Islet of Langerhans (tissue), 1 donor: ENCODE results near the gene DDX60.
A peak's percentile ranks its signal among the peaks of the same experiment; 100 is the strongest.

Experiments
- FAIRE-seq: peaks from one replicate; lab custom pipeline; 2011; peaks lifted over from hg19 to GRCh38; lab: Jason Lieb, UNC

DDX60 gene

DNA sequence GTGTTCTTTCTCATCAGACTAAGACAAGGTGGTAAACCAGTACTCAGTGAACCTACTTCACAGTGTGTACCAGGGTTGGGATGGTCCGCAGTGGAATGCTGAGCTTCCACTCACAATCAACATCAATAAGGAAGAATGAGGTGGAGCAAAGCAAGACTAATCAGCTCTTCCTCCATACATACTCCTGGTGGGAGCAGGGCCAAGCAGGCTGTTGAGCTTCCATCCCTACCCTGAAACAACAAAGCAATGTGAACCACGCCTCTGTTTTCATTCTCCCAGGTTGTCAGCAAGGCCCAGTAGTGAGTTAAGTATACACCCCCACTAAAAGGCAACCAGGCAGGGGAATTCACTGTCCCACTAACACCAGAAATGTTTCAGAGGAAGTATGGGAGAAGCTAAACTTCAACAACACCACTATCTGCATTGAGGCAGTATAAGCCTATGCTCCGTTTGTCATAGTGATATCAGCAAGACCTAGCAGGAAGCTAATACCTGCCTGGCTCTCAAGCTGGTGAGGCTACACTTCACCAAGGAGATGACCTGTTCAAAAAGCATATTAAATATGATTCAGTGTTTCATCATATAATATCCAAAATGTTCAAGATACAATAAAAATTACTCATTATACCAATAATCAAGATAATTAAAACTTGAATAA, 109.5 kb downstream of the DDX60 start:
- FAIRE-seq, result no peak

DNA sequence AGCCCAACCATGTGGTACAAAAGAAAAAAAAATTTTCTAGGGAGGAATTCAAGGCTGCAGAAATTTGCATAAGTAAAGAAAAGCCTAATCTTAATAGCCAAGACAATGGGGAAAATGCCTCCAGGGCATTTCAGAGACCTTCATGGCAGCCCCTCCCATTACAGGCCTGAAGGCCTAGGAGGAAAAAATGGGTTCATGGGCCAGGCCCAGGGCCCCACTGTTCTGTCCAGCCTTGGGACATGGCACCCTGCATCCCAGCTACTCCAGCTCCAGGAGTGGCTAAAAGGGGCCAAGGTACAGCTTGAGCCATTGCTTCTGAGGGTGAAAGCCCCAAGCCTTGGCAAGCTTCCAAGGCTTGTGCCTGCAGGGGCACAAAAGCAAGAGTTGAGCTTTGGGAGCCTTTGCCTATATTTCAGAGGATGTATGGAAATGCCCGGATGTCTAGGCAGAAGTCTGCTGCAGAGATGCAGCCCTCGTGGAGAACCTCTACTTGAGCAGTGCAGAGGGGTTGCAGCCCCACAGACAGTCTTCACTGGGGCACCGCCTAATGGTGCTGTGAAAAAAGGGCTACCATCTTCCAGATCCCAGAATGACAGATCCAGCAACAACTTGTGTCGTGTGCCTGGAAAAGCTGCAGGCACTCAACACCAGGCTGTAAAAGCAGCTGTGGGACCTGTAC, 115.2 kb downstream of the DDX60 start:
- FAIRE-seq, result no peak

DNA sequence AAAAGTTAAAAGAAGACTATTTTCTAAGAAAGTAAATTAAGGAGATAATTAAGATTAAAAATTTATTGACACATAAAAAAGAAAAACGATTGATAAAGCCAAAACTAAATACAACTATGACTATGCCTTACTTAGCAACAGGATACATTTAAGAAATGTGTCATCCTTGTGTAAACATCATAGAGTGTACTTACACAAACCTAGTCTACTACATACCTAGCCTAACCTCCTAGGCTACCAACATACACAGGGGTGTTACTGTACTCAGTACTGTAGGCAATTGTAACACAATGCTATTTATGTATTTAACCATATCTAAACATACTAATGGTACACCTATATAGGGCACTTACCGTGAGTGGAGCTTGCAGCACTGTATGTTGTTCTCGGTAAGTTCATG, 117.9 kb downstream of the DDX60 start:
- FAIRE-seq, result no peak

DNA sequence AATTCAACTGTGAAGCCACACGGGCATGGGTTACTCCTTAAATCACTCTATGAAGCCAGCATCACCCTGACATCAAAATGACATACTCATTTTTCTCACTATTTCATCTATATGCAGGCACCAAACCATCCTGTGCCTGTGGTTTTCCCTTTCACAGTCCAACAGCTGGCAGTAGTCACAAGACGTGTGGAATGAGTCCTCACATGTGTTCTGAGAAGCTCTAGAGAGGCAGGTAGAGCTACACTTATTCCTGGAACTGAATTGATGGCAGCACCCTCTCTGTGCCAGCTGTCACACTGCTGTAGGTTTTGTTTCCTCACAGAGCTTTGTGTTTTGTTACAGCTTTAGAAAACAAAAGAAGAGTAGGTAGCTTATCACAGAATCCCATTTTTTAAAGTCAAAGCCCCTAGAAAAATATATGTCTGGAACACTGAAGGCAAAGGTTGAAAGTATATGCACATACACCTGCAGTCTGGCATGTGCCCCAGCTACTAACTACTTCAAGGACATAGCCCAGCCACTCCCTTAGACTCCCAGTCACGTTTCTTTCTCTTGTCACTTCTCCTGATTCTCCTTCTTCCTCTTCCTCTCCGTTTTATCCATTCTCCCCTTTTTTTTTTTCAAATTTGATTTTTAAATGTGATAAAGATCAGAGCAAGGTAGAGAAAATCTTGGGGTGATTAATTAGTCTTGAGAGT, 119.1 kb downstream of the DDX60 start:
- no peak for FAIRE-seq

DNA sequence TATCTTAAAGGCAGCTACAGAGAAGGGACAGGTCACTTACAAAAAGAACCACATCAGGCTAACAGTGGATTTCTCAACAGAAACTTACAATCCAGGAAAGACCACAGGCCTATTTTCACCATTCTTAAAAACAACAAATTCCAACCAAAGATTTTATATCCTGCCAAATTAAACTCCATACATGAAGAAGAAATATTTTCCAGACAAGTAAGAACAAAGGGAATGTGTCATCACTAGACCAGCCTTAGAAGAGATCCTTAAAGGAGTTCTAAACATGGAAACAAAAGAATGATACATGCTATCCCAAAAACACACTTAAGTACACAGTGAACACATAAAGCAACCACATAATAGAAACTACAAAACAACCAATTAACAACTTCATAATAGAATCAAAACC, 120.6 kb downstream of the DDX60 start:
- no peak for FAIRE-seq

DNA sequence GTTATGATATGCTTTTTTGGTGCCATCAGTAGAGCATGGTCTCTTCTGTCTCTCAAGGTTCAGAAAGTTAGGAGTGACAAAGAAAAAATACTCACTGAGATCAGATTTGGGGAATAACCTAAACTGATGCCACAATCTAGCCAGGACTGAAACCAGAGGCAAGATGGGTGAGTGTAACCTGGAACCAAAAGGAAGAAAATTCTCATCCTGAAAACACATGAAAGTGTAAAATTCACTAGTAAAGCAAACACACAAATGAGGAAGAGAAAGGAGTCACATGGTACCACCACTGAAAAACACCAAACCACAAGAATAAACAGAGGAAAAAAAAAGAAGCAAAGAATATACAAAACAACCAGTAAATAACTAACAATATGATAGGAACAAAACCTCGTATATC, 129.8 kb downstream of the DDX60 start:
- no peak for FAIRE-seq

DNA sequence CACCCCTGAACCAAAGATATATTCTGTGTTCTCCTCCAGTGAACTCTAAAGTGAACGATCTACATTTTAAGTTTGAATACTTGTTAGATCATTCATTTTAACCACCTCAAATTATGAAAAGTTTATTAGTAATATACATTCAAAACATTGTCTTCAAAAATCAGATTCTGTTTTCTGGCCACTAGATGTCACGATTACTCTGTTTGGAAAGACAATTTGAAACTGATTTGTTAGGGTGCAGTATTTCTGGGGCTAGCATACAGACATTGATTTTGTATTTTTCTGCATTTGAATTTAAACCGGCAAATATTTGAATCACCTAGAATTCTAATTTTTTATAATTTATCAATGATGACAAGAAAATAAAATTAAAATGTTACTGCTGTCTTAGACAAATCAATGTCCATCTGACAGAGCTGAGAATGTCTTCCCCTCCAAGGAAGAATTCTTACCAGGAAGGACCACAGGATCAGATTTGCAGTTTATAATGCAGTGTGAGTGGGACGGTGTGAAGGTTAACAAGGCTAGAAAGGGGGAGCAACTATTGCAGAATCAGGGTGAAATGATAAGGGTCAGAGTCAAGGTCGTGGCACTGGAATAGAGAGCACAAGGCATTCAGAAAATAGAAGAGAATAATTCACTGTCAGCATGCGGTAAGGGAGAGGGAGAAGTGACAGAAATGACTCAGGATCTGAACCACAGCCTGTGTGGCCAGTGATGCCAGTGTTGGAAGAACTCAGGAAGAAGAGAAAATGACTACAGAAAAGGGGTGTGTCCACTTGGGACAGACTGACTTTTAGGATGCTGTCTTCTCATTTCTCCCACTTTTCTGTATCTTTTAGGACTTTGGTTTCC, 134.6 kb downstream of the DDX60 start:
- FAIRE-seq, result peak; percentile 98

DNA sequence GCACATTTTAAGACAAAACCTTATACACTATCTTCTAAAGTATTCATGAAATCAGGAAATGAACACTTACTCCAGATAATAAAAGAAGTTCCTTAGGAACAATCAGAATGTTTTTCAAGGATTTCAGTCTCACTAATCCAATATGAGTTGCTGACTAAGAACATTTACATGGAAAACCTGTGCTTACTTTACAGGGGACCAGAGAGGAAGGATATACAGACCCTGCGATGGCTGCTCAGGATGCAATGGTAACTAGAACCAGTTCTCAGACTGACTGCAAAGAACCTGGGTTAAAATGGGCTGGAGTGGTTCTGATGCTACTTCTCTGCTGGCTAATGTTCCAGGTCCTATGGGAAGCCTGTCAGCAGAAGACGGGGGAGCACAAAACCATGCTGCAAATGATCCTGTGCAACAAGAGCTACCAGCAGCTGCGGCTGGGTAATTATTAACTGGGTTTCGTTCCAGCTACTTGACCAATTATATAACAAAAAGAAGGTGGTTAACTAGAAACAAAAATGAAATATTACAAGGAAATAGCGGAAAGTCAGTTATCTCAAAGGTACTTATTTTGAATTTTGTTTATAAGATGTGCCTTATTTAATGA, 140.9 kb downstream of the DDX60 start:
- FAIRE-seq, result peak; percentile 96

DNA sequence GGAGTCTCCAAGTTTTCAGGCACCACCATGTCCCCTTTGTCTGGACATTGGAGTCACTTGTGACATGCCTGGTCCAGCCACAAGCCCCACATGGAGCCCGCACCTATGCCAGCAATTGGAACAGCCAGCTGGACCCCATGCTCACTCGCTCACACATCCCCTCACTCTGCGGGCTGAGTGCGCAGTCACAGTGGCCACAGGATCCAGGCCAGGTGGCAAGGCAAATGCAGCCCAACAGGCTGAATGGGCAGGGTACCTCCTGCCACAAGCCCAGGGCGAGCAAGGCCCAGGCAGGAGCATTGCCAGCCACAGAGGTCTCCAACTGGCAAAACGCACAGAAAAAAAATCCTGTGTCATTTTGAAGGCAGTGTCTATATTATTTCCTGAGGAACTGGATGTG, 144.2 kb downstream of the DDX60 start:
- FAIRE-seq, result no peak

DNA sequence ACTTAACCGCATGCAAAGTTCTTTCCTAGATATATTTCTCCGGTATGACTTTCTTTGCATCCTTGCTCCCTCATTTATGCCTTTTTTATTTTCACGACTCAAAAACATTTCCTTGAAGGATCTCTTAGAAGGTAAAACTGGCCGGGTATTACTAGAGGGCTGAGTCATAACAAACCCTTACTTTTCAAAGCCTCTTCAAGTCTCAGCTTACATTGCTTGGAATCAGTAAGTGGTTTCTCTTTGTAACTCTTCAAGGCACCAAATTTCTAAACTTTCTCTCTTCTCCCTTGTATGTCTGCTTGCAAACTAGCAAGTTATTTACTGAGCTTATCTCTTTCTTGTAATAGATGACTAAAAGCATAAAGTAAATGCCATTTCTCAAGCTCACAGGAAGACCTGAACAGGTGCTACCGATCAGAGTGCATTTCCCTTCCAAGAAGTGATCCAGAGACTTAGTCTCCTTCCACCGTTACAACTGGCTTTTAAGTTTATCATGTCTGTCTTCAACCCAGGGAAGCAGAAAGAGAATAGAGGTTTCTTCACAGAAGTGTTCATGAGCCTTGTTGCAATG, 150.8 kb downstream of the DDX60 start:
- no peak for FAIRE-seq
